ENCODE results near the gene ABR.

- TF ChIP-seq POLR2A (IDR thresholded peaks at IDR 0.05) (no peak), CTCF (IDR thresholded peaks at IDR 0.05) (no peak), EP300 (IDR thresholded peaks at IDR 0.05) (no peak)
Observed at GRCh38 chr17:1217089-1217385, 37.3 kb upstream of the ABR start.
